GM19239 (cell line): ENCODE measurements around the gene CHD3.

Experiments used
- DNase-seq: peaks from one replicate; pipeline ENCODE4 v3.0.0; 2011; ENCODE audit warnings: low spot score; ENCODE audit not compliant: insufficient read length
- FAIRE-seq: peaks from 2 replicates; lab custom pipeline; 2011; peaks lifted over from hg19 to GRCh38; lab: Jason Lieb, UNC

CHD3 gene

GRCh38 chr17:7849130-7849750 is 39.3 kb upstream of the CHD3 start:
- DNase-seq (no peak), FAIRE-seq (no peak)

GRCh38 chr17:7849751-7850504 is 38.7 kb upstream of the CHD3 start:
- DNase-seq (no peak), FAIRE-seq (no peak)

GRCh38 chr17:7850701-7851437 is 37.7 kb upstream of the CHD3 start:
- DNase-seq (no peak), FAIRE-seq (no peak)

GRCh38 chr17:7851438-7852261 is 36.9 kb upstream of the CHD3 start:
- FAIRE-seq, result peak; percentile 99

GRCh38 chr17:7852262-7852670 is 36.3 kb upstream of the CHD3 start:
- DNase-seq, result no peak
- FAIRE-seq, result no peak

More at GRCh38 chr17:7851438-7852261, 36.9 kb upstream of the CHD3 start:
- DNase-seq, result peak; percentile 97

- no peak for DNase-seq
- FAIRE-seq, result no peak
These were observed 35.5 kb upstream of the CHD3 start for GRCh38 chr17:7852919-7853690.

- no peak for FAIRE-seq
- DNase-seq, result no peak
These were observed 34.9 kb upstream of the CHD3 start for GRCh38 chr17:7853691-7854038.

GRCh38 chr17:7854078-7854777 is 34.4 kb upstream of the CHD3 start:
- FAIRE-seq, result no peak
- no peak for DNase-seq

GRCh38 chr17:7854851-7855659 is 33.5 kb upstream of the CHD3 start, which contains the start of gene TMEM88:
TSS of gene TMEM88 (plus strand) at chr17:7855066. CDS start at chr17:7855075, 9 bp downstream.
- FAIRE-seq, result no peak
- no peak for DNase-seq

- FAIRE-seq, result no peak
- DNase-seq, result no peak
These were observed 33.0 kb upstream of the CHD3 start for GRCh38 chr17:7855660-7856010.

- FAIRE-seq (peak; percentile 85), DNase-seq (no peak)
These were observed 32.4 kb upstream of the CHD3 start for GRCh38 chr17:7856011-7856810.

GRCh38 chr17:7856811-7857712 is 31.5 kb upstream of the CHD3 start, which contains the start of gene NAA38:
TSS of gene NAA38 (minus strand) at chr17:7857559. CDS start at chr17:7857463, 96 bp downstream.
- DNase-seq (peak; percentile 91), FAIRE-seq (peak; percentile 100)

GRCh38 chr17:7857713-7858521 is 30.7 kb upstream of the CHD3 start, which contains the start of gene CYB5D1:
TSS of gene CYB5D1 (plus strand) at chr17:7858003. CDS start at chr17:7858135, 132 bp downstream.
- FAIRE-seq, result no peak
- no peak for DNase-seq

- DNase-seq (no peak), FAIRE-seq (no peak)
These were observed 30.1 kb upstream of the CHD3 start for GRCh38 chr17:7858522-7858810.

- DNase-seq, result no peak
- no peak for FAIRE-seq
These were observed 29.6 kb upstream of the CHD3 start for GRCh38 chr17:7859028-7859427.
